GM19467 (cell line): ENCODE measurements around the gene NMNAT3.

Experiments
- ATAC-seq: cut with Tn5 transposase; IDR thresholded peaks from one replicate; pipeline ENCODE4 v1.9.1; 2021; ENCODE audit warnings: mild to moderate bottlenecking, moderate library complexity; ENCODE audit not compliant: unreplicated experiment

Gene NMNAT3

GRCh38 chr3:139548801-139549200 lies 129.0 kb downstream of the NMNAT3 start:
- ATAC-seq, result no peak

DNA sequence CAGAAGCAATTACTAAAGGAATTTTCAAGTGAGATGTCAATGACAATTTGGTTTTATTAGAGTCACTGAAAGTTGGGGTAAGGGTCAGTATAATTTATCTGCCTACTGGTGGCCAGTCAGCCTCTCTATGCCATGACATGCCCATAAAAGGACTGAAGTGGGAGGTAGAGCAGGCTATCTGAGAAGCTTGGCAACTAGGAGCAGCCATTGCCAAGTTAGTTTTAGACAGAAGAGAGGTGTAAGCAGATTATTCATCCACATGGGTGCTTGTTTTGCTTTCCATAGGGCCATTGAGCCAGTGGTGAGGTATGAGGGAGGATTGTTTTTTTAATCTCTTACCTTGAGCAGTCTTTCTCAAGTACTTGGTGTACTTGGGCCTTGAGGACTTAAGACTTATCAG lies 130.1 kb downstream of the NMNAT3 start:
- no peak for ATAC-seq

GRCh38 chr3:139546772-139547171 lies 131.0 kb downstream of the NMNAT3 start:
- ATAC-seq, result no peak

DNA sequence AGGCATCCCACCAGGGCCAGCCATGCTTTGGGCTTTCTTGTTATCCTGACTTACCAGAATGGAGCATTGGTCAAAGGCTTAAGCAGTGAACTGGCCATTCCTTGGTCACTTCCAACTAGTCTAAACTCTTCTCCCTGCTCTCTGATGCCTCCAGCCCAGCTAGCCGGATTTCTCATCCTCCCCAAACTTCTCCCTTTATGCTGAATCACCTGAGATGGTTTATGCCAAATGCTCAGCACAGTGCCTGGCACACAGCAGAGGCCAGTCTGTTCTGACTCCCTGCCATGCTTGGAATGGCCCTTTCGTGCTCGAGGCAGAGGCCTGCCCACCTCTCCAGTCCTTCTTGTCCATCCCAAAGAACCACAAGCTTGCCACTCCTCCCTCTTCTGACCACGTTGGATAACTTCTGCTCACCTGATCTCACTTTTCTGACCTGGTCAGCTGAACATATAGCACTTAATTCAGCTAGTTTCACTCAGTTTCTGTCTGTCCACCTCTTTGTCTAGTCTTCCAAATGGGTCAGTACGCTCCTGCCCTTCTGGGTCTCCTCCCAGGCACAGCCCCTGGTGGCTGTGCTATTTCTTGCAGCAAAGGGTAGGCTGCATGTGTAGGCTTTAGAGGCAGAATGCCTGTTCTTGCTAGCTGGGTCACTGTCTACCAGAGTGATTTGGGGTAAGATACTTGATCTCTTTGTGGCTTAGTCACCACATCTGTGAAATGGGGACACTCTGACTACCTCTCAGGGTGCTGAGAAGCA lies 136.1 kb downstream of the NMNAT3 start:
- no peak for ATAC-seq

DNA sequence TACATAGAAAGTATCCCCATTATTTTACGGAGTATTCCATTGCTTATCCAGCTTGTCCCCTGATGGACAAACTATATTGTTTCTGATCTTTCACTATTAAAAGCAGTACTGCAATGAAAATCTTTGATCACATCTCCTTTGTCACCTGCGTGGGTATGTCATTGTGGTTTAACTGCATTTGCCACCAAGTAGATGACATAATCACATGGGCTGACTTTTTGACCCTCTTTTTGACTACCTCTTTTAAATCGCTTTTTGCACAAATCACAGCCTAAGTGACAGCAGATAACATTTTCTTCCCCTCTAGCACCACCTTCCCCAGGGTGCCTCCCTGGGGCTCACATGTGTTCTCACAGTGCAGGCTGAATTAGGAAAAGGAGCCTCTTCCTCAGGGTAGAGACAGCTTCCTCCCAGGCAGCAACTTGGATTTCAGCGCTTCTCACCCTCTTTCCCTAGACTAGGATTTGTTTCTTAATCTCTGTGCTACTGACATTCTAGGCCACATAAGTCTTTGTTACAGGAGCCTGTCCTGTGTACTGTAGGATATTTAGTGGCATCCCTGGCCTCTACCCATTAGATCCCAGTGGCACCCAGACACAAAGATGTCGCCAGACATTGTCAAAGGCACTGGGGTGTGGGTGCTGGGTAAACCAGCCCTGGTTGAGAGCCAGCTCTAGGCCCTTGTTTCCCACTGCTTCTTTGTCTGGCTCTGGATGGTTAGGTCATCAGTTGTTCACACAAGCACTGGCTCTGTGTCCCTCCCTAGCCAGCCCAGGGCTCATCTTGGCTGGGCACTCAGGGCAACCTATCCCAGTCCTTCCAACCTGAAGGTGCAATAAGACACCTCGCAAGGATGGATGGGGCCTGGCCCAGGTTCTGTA lies 136.9 kb downstream of the NMNAT3 start:
- no peak for ATAC-seq

GRCh38 chr3:139538733-139539132 lies 139.0 kb downstream of the NMNAT3 start:
- no peak for ATAC-seq

DNA sequence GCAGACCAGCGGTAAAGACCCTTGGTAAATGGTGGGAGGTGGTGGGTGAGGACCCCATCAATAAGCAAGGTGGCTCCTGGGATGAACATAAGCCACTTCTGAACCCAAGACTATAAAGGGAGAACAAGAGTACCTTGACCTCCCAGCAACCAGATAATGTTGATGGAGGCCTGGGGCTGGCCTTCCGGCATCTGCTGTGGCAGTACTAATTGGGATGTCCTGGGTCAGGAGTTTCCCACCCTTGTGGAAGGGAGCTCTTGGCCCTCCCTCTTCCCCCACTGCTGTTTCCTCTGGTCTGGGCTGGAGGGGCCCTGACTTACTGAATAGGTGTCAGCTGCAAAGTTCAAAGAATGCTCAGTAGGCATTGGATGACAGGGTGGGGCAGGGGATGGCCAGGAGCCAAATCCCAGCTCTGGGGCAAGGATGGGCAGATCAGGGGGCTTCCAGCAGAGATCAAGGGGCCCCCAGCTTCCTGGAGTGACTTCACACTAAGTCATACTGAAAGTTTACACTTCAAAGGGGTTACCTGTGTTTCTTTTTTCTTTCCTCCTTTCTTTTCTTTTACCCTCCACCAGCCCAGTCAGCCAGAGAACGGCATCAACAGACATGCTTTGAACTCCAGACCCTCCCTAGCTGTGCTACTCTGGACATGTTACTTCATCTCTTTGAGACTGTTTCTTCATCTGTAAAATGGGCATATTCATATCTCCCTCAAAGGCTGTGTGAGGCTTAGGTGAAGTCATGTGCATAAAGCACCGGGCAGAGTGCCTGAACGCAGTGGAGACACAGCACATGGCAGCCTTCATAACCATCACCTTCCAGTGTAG lies 139.8 kb downstream of the NMNAT3 start:
- ATAC-seq, result no peak

- ATAC-seq, result no peak
Observed at GRCh38 chr3:139537361-139537760, 140.4 kb downstream of the NMNAT3 start.

DNA sequence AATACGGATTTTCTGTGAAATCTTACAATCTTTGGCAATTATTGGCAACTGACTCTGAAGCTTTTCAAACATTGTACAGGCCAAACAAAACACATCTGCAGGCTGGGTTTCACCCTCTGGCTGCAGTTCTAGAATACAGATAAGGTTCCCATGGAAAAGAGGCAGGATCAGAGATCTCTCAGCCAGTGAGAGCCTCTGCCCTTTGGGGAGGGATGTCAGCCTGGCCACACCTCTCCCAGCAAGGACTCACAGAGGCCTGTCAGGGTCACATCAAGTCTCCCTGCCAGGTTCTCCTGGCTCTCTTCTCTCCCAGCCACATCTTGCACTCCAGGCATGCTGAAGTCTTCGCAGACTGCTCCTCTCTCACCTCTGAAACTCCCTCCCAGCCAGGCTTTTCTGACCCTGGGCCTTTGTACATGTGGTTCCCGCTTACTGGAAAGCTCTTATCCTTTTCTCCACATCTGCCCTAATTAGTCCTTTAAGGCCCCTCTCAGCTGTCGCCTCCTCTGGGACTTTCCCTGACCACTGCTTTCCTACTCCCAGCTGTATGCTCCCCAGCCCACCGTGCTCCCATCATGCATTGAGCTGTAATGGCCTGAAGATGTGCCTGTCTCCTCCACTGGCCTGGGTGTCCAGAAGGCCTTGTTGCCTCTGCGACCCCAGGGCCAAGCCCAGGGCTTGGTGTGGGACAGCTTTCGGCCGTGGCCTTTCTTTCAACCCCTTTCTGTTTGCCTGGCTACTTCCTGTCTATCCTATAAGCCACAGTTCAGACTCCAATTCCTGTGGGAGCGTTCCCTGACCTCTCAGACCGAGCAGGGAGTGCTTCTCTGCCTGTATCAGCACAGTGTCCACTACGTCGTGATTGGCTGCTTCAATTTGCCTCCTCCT lies 142.5 kb downstream of the NMNAT3 start:
- ATAC-seq, result no peak

- no peak for ATAC-seq
Observed at GRCh38 chr3:139534455-139534812, 143.3 kb downstream of the NMNAT3 start.

DNA sequence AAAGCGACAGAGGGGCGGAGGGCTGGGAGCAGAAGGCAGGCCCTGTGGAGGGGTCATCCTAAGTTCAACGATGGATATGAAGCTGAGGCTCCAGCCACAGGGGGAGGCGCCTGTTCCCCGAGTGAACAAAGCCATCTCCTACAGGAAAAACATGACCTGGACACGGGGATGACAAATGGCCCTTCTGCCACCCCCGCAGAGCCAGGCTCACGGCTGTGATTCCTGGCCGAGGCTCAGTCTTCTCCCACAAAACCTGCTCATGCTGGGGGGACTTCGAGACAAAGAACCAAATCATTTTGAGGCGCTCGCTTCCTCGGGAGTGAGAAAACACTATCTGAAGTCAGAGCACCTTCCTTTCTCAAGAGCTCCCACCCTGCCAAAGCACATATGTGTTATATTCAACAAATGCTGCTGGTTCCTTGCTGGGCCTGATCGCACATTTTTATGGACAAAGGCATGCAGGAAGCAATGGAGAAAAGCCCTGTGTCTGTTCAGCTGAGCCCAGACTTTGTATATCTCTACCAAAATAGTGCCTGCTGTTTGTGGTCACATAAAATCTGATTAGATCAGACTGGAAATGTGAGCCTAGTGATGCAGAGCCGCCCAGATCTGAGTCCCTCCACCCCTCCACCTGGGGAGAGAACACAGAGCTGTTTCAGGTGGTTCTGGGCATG lies 143.9 kb downstream of the NMNAT3 start:
- ATAC-seq, result no peak

DNA sequence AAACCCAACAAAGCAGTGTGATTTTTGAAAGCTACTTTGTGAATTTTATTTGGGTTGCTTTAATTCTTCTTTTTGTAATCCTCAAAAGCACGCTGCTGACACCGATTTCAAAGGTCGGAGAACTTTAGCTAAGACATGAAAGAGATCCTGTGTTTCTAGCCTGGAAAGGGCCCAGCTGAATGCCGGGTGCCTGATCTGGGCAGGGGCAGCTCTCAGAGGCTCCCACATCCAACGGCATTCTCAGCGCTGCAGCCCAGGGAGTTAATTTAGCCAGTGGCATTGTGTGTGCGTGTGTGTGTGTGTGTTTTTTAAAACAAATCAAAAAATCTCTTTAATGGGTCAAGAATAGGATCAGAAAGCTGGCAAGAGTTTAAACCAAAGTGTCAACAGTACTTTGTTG lies 144.8 kb downstream of the NMNAT3 start:
- no peak for ATAC-seq

GRCh38 chr3:139530717-139531116 lies 147.1 kb downstream of the NMNAT3 start:
- no peak for ATAC-seq

DNA sequence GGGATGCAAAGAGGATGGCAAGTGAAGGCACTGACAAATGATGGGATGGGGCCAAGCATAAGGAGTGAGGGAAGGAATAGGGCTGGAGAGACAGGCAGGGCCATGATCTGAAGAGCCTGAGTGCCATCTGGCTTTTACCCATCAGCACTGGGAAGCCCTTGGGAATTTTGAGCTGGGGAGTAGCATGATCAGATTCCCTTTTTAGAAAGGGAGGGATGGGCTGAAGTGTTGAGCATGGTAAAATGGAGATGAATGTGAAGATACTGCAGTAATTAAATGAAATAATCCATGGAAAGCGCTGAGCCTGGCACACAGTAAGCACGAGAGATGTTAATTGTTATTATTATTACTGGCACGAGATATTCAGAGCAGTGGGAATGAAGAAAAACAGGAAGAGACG lies 148.1 kb downstream of the NMNAT3 start:
- no peak for ATAC-seq

GRCh38 chr3:139528924-139529323 lies 148.8 kb downstream of the NMNAT3 start:
- ATAC-seq, result no peak

GRCh38 chr3:139528281-139528680 lies 149.5 kb downstream of the NMNAT3 start:
- no peak for ATAC-seq

GRCh38 chr3:139527265-139527664 lies 150.5 kb downstream of the NMNAT3 start:
- no peak for ATAC-seq

- ATAC-seq, result no peak
Observed at GRCh38 chr3:139526146-139526545, 151.6 kb downstream of the NMNAT3 start.

DNA sequence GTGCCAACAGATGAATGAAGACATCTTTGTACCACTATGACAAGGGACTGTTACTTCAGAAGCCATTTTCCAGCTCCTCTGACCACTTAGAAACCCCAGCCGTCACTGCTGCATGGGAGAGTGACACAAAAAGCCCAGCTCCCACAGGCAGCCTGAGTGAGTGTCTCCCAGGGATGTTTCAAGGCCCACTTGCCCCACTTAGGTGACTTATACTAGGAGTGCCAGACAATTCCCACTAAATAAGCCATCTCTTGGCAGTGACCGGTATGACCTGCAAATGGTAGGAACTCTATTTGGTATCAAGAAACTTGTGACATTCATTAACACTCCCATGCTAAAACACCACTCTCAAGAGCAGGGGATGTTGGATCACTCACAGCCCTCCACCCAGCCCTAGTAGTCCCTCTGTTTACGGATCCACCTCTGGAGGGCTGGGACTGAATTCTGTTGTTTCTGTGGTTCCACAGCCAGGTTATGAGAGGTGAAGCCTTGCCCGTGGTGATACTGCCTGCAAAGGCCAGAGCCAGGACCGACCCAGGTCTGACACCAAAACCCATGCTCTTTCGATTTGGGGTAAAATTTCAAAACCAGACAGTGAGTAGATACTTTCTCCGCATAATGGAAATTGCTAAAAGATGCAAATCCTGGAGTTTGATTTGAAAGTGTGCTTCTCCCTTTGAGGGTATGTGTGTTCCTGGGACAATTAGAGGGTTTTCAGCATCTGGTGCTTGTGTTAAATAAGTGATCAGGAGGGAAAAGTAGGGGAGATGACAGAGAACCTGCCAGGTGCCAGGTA lies 152.7 kb downstream of the NMNAT3 start:
- ATAC-seq, result no peak
